HepG2 (cell line): Measurements from ENCODE around the gene DNAH8.

ENCODE experiments used
- ASH2L ChIP-seq: fragments of 300-600, 200-600 bp; sonication (generic); IDR thresholded peaks from 2 replicates; pipeline ENCODE4 v1.7.0; 2017; ENCODE audit warnings: low read depth, mild to moderate bottlenecking, moderate library complexity, mixed read lengths, low read length; ENCODE audit not compliant: insufficient read length
- CTCF ChIP-seq: sonication (generic); formaldehyde crosslinking; IDR thresholded peaks from 2 replicates; pipeline ENCODE4 v1.5.0; 2020; ENCODE audit warnings: mild to moderate bottlenecking, missing genetic modification reagents, moderate library complexity
- DRAP1 ChIP-seq: IDR thresholded peaks from 2 replicates; pipeline ENCODE4 v1.6.1; 2016; ENCODE audit warnings: missing genetic modification reagents, missing compliant biosample characterization
- NFRKB ChIP-seq: fragments of 450-650 bp; IDR thresholded peaks from 2 replicates; pipeline ENCODE4 v1.6.1; 2017
- ZKSCAN1 ChIP-seq: fragments of 150-350 bp; IDR thresholded peaks from 2 replicates; pipeline ENCODE4 v1.6.1; 2014; ENCODE audit warnings: low read length
- ZNF468 ChIP-seq: sonication (generic); formaldehyde crosslinking; IDR thresholded peaks from 2 replicates; pipeline ENCODE4 v1.8.0; 2022; ENCODE audit warnings: mild to moderate bottlenecking, moderate library complexity, missing genetic modification reagents
- ZNF766 ChIP-seq: sonication (generic); formaldehyde crosslinking; IDR thresholded peaks from 2 replicates; pipeline ENCODE4 v1.5.0; 2020; ENCODE audit warnings: missing genetic modification reagents, borderline replicate concordance

GRCh38 chr6:38933426-38933825 is 218.3 kb downstream of the DNAH8 start:
- TF ChIP-seq ZNF468 (CRISPR knock-in tag) (no peak), ZKSCAN1 (no peak), NFRKB (no peak), ASH2L (no peak), CTCF (CRISPR knock-in tag) (peak; percentile 52), DRAP1 (CRISPR knock-in tag) (no peak), ZNF766 (no peak)
